Measurements from ENCODE around the gene MMP28.
"Not testable (repeated sequence)": the region's sequence is repeated elsewhere in the genome, so short reads cannot be mapped to it uniquely, and the experiment has no call there.

The MMP28 gene

GRCh38 chr17:35765756-35766488 lies 29.5 kb downstream of the MMP28 start:
- no peak for DNase-seq (ENCODE audit: low spot score)

DNA sequence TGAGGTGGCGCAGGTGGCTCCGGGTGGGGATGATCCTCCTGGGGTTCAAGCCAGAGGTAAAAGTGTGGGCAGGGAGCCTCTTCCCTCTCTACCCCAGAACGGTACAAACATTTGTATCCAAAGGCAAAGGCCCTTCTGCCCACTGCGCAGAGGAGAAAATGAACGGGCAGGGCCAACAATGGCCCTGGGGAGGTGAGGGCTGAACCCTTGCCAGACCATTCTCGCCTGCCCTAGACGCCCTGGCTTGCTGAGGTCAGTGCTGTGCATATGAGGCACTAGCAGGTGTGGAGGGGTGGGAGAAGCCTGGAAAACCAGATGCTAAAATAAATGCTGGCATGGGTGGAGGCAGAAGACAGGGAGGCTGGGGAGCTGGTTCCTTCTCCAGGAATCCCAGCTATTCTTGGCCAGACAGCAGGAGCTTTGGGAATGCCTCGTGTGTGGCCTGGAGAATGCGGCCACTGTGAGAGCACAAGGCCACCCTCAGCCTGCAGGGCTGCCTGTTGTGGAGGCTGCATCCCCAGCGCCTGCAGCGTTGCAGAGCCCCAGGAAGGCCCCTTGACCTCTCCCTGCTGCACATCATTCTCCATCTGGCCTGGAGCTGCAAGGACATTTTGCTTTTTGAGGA lies 30.2 kb downstream of the MMP28 start:
- no peak for DNase-seq (ENCODE audit: low spot score)

- peak; percentile 91 for DNase-seq (ENCODE audit: low spot score)
Measured at GRCh38 chr17:35764123-35764991, 31.1 kb downstream of the MMP28 start.

- no peak for DNase-seq (ENCODE audit: low spot score)
Measured at GRCh38 chr17:35763767-35764122, 31.7 kb downstream of the MMP28 start.

DNA sequence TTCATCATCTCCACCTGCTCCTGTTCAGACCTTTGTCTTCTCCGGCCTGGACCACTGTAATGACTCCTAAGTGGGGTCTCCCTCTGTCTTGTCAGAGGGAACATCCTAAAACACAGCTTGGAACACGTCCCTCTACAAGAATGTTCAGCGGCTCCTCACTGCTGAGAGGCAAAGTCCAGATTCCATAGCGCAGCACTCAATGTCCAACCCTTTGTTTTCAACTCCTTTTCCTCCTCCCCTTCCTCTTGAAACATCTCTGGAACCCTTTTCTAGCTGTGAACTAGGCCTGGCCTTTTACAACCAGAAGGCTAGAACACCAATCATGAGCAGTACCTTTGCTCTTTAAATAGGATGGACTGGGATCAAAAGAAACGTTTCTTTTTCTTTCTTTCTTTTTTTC lies 33.8 kb downstream of the MMP28 start:
- DNase-seq (ENCODE audit: low spot score): no peak

DNA sequence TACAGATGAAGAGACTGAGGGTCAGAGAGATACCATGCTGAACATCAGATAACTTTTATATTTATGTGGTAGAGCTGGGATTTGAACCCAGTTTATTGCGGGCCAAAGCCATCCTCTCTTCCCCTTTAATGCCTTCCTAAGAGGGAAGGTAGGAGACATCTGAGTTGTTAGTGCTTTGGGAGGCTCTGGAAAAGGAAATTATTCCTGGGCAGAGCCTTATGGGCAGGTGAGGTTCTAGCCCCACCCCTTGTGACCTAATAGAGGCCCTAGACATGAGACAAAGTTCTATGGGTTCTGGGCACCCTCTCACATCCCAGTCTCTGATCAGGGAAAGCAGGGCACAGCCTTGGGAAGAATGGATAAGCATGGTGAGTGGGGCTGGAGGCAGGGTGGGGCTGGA lies 34.9 kb downstream of the MMP28 start, which contains the start of gene C17orf50:
Gene C17orf50 (plus strand): TSS at position 301 of the 400 bp plus-strand sequence. CDS start 55 bp downstream, at position 356.
- no peak for DNase-seq (ENCODE audit: low spot score)

- DNase-seq (ENCODE audit: low spot score): no peak
Measured at GRCh38 chr17:35757243-35757642, 38.2 kb downstream of the MMP28 start.

- DNase-seq (ENCODE audit: low spot score): no peak
Measured at GRCh38 chr17:35752945-35753764, 42.3 kb downstream of the MMP28 start, which contains the start of gene GAS2L2. TSS of gene GAS2L2 (minus strand) at chr17:35753239. CDS start at chr17:35752850, 389 bp downstream.

DNA sequence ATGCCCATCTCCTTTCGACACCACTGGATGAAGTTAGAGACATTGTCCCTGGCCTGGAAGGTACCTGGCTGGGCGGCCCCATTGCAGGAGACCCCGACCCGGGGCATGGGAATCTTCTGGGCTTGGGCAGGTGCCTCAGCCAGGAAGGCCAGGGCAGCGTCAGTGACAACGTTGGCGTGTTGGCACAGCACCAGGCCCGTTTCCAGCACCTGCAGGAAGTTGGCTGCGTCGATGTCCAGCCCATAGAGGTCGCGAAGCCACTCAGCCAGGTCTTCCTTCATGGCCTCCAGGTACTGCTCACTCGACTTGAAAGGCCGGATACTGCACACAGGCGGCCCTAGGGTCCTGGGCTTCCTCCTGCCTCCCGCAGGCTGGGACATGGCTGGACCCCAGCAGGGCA lies 43.0 kb downstream of the MMP28 start:
- DNase-seq (ENCODE audit: low spot score): no peak

- DNase-seq (ENCODE audit: low spot score): not testable (repeated sequence)
Measured at GRCh38 chr17:35751541-35751940, 43.9 kb downstream of the MMP28 start.

DNA sequence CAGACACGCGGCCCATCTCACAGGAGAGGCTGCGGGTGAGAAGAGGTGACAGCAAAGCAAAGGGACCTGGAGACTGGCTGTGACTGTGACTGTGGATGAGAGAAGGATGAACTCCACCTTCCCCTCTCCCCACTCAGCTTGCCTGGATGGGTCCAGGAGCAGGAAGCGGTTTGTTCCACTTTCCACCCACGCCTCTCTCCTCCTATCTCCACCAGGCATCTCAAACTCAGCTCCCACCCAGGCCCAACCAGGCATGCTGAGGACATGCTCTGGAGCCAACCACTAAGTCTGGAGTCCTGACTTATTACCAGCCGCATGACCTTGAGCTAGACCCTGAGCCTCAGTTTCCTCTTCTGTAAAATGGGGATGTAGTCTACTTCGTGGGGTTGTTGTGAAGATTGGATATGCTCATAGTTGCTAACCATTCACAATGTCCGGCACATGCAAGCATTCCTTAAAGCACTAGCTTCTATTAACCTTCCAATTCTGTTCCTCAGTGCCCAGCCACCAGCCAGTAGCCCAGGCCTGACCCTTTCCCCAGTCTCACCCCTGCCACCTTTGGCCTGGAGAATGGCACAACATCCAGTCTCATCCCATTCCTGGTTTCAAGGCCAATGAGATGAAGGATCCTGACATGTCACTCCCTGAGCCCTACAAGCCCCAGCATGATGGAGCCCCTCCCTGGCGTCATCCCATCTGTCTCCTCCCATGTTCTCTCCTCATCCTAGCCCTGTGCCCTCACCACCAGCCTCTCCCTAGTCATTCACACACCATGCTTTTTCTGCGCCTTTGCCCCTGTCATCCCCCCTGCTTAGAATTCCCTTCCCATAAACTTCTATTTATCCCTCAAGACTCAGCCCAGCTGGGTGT lies 44.7 kb downstream of the MMP28 start:
- DNase-seq (ENCODE audit: low spot score): no peak

DNA sequence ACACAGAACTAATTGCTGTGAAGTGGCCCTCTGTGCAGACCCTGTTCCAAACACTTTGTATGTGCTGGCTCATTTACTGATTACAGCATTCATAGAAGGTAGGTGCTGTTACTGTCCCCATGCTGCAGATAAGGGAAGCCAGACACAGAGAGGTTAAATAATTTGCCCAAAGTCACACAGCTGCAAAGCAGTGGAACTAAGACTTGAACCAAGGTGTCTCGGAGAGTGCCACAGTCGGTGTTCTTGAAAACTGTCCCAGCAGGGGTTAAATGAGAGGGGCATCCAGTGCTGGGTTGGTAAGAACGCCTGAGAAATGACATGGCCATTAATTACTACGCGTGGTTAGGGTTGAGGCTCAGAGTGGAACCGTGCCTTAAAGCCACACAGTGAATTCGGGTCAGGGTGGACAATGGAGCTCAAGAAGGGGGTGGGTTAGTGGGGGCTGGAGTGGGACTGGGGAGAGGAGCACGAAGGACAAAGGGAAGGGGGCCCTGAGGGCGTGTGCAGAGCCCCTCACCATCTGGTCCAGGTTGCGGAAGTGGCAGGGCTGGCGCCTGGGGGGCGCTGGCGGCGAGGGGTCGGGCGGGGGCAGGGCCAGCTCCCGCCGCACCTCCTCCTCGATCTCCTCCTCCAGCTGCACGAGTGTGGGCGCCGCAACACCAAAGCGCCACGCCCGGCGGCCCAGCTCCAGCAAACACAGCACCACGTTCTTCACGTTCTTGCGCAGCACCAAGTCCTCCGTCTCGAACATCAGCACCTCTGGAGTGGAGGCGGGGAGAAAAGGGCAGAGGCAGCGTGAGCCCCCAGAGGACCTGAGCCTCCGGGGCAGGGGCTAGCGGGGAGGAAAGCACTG lies 45.7 kb downstream of the MMP28 start:
- peak; percentile 35 for DNase-seq (ENCODE audit: low spot score)

DNA sequence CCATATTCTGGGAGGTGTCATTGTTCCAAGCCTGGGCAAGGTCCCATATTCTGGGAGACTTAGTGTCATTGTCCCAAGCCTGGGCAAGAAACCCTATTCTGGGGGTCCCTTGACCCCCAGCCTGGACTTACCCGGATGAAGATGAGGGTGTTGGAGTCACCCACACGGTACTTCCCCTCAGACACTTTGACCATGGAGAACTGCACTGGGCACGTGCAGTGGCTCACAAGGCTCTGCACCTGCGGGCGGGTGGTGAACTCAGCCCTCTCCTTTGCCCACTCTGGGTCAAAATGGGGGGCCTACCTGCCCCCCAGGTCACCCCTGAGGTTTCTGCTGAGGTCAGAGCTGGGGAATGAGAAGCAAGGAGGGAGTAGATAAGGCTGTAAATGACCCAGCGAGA lies 46.5 kb downstream of the MMP28 start:
- DNase-seq (ENCODE audit: low spot score): no peak

DNA sequence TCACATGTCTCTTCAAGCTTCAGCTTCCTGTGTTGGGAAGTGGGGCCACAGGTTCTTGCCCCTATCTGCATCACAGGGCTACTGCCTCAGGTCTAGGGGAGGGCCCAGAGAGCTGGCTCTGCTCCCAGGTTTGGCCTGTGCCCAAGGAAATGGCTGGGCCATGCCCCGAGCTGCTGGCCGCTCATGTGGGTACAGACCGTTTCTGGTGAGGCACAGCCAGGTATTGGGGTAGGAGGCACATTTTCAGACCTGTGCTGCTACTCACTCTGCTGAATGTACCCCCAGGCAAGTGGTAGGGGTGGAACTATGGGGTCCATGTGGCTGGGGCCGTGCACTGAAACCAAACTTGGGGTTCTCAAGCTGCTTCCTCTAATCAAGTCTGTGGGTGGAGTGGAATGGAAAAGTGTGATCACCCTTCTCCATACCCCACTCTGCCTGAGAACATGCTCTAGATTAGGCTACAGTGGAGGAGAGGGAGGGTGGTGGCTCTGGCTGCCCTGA lies 47.0 kb downstream of the MMP28 start:
- no peak for DNase-seq (ENCODE audit: low spot score)

DNA sequence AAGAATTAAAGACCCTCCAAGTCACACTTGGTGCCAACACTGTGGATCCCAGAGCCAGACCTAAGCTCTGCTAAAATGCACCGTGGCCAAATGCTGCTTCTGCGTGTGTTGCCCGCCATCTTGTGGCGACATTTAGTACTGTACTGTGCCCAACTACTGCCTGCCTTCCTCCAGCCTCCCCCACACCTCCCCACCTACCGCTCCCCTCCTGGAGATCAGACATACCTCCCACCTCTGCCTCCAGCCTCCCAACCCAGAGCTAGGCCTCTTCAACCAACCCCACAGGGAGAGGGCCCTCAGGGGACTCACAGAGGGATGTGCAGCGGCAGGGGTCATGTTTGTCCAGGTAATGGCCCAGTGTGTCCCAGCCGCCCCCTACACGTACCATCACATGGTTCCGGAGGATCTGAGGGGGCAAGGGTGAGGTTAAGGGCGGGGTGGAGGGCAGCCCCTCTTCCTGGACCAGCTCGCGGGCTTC lies 47.9 kb downstream of the MMP28 start:
- DNase-seq (ENCODE audit: low spot score): peak; percentile 83

GRCh38 chr17:35745749-35746320 lies 49.6 kb downstream of the MMP28 start:
- no peak for DNase-seq (ENCODE audit: low spot score)

DNA sequence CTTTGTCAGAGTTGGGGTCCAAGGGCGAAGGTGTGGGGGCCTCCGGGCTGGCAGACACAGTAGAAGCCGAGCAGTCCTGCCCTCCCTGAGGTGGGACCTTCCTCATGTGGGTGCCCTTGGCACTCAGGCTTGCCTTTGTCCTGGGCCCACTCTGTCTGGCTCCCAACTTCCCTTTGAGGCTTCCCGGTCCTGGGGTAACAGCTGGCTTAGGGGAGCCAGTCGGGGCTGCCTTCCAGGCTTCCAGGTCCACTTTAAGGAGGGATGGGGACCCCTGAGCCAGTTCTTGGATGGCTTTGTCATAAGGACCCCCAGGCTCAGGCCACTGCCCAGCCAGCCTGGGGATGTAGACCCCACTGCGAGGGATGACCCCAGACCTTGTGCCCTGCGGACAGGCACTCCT lies 50.2 kb downstream of the MMP28 start:
- DNase-seq (ENCODE audit: low spot score): no peak

DNA sequence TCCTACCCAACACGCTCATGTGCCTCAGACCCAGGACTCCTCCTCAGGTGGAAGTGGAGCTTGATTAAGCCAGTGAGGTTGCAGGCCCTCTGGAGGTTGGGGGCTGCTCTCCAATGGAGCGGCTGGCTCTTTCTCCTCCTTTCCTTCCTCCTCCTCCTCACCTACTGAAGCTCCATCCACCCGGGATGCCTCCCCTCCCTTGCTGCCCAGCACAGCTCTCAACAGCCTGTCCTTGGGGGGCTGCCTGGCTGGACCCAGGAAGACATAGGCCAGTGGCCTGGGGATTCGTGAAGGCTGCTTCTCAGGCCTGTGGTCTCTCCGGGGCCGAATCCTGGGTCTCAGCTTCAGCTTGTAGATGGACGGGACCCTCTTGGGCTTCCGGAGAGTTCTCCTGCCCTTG lies 50.6 kb downstream of the MMP28 start:
- no peak for DNase-seq (ENCODE audit: low spot score)

All from AG08395 (cell line).